HG02885 (cell line): ENCODE results near the gene PADI2.

Experiments used
- ATAC-seq: cut with Tn5 transposase; IDR thresholded peaks from one replicate; pipeline ENCODE4 v1.9.1; 2021; ENCODE audit warnings: mild to moderate bottlenecking; ENCODE audit not compliant: unreplicated experiment, poor library complexity

PADI2 gene

DNA sequence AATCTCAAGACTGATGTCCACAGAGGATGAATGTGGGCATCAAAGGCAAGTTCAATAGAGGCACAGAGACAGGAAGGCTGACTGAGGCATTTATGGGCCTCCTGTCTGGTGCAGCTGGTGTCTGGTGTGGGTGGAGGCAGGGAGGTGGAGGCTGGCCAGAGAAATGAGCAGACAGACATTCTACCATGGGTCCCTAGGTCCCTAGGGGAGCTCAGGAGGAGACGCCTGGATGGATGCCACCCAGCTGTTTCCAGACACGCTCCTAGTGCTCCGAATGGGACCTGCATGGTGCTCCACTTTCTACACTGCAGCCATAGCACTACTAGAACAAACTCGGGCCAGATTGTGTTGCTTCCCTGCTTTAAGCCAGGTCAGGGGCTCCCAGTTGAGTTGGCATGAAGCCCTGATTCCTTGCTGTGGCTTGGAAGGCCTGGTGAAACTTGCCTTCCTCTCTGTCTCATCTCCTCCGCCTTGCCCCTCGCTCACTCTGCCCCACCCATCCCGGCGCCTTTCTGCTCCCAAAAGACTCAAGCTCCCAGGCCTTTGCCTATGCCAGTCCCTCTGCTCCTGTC, 25.3 kb downstream of the PADI2 start:
- no peak for ATAC-seq

DNA sequence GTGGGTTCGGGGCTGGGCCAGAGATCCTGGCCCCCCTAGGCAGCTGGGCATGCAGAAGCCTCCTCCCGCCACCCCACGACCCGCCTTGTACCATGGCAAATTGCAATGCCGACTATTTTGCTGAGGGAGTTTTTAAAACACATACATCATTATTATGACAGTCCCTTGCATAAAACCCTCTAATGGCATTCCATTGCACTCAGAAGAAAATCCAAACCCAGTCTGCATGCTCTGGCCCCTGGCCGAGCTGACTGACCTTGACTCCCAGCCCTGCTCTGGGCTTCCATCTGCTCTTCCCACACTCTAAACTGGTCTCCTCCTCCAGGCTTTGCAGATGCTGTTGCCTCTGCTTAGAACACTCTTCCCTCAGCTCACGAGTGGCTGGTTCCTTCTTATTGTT, 28.0 kb downstream of the PADI2 start:
- no peak for ATAC-seq

DNA sequence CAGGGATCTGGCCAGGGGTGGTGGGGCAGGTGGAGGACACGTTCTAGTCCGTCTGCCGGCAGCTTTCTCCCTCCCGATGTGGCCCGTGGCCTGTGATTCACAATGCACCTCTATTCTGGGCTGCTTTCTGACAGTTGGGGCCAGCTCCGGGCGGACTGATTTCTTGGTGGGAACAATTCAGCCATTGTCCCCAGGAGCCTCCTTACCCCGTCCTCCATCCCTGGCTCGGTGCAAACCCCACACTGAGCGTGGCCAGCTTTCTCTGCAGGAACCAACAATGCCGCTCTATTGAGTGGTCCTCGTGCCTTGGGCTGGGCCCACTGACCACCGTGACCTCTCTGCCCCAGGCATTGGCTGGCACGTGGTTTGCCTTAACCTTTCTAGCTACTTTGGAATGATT, 29.7 kb downstream of the PADI2 start:
- no peak for ATAC-seq

DNA sequence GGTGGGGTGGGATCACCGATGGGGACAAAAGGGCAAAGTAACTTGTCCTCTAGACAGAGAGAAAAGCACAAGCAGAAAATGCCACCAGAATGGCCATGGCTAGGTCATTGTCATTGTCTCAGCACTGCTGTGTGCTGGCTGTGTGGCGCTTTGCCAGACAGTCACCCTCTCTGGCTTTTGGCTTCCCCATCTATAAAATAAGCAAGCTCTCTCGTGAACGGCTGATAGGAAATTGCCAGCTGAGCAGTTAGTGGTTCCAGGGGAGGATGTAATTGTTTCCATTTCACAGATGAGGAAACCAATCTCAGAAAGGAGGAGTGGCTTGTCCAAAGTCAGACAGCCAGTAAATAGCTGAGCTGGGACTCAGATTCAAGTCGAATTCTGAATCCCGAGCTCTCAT, 32.5 kb downstream of the PADI2 start:
- no peak for ATAC-seq

DNA sequence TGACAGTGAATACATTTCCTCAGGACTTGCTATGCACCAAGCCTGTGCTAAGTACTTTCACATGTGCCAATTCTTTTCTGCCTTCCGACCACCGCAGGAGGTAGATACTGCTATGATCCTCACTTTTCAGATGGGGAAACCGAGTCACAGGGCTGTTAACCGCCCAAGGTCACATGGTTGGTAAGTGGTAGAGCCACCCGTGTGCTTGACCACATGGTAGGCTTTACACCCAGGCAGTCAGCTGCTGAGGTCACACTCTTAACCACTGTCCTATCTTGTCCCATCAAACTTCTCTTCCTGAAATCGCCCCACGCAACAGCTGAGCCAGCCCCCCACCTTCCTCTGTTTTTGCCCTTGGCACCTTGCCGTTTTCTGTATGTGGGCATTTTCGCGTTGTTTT, 34.5 kb downstream of the PADI2 start:
- no peak for ATAC-seq

DNA sequence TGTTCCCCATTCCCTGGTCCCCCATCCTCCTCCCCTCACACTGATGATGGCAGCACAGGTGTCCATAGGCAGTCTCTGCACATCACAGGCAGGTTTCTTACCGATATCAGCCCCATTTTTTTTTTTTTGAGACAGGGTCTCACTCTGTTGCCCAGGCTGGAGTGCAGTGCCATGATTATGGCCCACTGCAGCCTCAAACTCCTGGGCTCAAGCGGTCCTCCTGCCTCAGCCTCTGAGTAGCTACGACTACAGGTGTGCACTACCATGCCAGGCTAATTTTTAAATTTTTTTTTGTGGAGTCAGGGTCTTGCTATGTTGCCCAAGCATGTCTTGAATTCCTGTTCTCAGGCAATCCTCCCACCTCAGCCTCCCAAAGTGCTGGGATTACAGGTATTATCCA, 36.5 kb downstream of the PADI2 start:
- no peak for ATAC-seq

DNA sequence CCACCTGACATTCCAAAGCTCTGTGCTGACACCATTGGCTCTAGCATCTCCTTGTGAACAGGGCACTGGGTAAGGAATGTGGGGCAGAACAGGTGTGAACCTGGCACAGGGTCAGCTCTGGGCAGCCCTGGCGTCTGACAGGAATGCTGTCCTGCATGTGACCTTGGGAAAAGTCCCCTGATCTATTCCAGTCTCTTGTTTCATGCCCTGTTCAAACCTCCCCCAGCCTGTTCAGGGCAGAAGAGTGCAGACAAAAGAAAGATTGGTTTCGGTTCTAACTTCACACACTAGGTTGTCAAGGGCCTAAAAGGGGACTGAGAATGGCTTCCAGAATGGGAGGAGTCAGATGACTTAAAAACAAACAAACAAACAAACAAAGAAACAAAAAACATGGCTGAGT, 37.8 kb downstream of the PADI2 start:
- ATAC-seq, result no peak

DNA sequence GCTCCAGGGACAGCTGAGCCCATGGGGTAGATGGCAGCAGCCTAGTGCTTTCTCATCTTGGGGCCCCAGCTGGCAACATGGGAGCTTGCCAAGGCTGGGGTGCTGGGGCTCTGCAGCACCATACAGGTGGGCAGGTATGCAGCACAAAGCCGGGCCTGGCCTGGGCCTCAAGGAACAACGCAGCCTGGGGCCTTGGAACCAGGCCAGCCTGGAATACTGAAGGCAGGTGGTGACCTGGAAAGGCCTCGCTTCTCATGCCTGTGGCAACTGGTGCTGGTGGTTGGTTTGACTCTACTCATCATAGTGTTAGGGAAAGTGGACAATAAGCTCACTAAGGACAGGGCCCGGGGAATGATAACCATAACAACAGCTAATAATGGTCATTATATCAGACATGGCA, 38.4 kb downstream of the PADI2 start:
- no peak for ATAC-seq

DNA sequence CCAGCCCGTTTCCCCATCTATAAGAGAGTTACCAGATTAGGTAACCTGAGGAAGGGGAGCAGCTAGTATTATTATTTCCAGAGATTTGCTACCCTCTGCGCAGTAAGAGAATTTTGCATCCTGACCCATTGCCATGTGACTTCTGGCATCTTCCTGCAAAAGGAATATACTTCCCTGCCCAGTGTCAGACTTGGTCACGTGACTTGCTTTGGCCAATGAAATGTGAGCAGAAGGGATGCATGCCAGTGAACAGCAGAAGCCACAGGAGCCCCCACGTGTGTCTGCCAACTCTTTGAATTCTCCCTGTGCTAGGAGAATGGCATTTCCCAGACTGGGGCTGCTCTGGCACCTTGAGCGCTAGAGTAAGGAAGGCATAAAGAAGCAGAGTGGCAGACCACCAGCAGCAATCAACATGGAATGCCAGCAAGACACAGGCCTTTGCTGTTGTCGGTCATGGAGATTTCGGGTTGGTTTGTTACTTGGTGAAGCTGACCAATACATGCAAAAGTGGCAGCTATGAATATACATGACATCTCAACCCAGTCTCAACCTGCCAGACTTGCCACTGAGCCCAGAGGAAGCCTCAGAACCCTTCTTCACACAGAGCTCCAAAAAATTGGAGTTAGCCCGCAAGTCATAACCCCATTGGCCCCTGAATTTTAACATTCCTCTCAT, 39.0 kb downstream of the PADI2 start:
- ATAC-seq, result no peak

DNA sequence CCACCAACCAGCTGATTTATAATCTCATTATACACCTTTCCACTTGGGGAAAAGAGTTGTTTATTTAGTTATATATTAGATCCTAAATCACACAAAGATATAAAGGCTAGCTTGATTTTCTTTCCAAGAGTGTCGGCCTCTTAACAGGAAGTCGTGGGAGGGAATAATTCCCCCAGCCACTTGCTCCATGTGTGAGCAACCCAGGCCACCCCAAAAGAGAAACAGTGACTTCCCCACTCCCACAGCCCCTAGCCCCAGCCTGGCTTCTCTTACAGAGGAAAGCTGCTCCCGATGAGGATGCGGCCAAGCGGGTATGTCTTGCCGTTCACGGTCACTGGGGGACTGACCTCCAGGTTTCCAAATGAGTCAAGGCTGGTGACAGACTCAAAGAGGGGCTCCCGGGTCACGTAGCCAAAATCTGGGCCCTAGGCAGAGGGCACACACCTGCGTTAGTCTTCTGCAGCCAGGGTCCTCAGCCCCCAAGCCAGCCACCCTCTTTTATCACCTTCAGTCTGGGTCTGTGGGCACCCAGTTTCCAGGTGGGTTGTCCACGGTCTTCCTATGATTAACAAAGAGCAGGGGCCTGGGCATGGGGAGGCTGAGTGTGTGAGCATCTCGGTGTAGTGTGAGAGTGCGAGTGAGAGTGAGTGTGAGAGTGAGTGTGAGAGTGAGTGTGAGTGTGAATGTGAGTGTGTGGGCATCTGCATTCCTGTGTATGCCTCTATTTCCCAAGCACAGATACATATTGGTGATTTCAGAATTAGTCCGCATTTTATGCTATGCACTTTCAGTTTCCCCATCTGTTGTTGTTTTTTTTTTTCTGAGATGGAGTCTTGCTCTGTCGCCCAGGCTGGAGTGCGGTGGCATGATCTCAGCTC, 40.0 kb downstream of the PADI2 start:
- no peak for ATAC-seq

DNA sequence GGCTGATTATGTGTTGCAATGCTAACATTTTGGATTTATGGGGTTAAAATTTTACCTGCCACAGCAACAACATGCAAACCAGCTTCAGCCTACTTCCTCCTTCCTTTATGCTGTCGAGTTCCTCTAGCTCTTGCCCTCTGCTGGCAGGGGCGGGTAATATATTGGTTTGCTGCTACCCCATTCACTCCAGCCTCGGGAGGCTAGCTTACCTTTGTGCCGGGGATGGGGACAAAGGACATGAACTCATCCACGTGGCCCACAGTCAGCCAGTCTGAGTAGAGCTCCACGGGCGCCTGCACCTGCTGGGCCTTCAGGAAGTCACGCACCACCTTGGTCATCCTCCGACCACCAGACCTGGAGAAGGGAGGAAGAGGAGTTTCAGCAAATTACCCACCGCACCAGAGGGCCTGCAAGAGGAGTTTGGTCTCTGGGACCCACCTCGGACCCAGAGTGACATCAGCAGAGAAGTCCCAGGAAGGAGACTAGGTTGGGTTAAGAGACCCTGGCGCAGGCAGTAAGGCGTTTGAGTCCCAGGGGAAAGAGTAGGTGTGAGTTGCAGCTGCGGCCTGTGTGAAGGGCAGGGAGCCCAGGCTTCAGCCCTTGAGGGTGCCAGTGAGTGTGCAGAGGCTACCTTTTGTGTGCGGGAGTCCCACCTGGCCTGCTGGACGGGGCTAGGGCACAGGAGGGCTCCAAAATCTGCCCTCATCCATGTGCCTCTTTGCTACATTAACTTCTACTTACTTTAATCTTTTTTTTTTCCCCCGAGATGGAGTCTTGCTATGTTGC, 43.6 kb downstream of the PADI2 start:
- no peak for ATAC-seq

DNA sequence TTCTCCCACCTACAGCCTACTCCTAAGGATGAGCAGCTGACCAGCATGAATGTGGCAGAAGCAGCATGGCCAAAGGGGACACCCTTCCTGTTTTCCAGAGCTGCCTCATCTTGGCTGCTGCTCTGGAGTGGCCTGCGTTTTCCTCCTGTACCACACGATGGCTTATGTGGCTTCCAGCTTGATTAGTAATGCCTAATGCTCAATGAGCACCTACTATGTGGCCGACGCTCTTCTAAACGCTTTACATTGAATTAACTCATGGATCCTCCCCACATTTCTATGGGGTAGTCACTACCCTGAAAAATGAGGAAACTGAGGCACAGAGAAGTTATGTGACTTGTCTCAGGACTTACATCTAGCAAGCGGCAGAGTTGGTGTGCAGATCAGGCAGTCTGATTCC, 47.5 kb downstream of the PADI2 start:
- no peak for ATAC-seq

DNA sequence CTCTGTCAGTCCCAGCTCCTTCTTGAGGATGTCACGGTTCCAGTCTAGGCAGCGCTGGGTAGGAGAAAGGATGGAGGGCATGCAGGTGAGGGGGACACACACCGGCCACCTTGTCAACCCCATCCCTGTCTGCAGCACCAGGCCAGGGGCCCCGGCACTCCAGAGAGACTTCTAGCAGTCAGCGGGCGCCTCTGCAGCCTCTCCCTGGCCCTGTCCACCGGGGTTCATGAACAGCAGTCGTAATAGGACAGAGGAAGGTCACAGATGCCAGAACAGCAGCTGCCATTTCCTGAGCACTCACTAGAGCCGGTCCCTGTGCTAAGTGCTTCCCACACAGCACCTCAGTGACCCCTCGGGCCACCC, 49.1 kb downstream of the PADI2 start:
- ATAC-seq, result no peak

DNA sequence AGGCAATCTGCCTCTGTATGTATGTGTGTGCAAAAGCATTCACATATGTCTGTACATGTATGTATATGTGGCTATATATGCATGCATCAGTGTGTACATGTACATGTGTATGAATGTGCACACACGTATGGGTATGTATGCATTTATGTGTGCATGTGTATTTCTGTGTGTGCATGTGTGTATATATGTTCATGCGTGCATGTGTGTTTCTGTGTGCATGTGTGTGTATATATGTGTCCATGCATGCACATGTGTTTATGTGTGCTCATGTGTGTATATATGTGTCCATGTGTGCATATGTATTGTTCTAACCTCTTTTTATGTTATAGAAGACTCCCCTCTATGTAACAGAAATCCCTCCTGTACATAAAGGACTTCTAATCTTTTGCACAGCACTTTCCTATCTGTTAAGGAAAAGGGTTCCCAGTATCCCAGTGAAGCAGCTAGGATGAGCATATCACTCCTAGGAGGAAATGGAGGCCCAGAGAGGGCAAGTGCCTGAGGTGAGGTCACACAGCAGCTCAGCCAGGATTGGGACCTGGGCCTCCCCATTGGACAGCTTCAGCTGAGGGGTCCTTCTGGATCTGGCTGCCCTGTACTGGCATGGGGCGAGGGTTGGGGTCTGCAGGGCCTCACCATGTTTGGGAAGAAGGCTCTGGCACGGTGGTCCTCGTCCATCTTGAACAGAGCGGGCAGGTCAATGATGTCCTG, 49.6 kb downstream of the PADI2 start:
- ATAC-seq, result no peak

DNA sequence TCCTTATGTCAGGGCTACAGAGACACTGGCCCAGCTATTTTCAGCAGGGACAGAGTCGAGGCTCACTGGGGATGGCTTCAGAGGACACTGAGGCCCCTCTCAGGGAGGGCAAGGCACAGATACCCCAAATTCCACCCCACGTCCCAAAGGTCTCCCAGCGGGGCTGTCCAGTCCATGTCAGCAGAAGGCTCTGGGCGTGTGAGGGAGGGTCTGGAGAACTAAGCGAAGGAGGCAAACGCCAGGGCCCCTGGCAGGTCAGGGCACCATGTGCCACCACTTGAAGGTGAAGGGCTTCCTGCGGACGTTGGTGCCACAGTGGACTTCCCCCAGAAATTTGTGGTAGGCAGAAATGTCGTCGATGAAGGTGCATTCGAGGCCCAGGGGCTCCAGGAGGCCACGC, 50.5 kb downstream of the PADI2 start:
- no peak for ATAC-seq

DNA sequence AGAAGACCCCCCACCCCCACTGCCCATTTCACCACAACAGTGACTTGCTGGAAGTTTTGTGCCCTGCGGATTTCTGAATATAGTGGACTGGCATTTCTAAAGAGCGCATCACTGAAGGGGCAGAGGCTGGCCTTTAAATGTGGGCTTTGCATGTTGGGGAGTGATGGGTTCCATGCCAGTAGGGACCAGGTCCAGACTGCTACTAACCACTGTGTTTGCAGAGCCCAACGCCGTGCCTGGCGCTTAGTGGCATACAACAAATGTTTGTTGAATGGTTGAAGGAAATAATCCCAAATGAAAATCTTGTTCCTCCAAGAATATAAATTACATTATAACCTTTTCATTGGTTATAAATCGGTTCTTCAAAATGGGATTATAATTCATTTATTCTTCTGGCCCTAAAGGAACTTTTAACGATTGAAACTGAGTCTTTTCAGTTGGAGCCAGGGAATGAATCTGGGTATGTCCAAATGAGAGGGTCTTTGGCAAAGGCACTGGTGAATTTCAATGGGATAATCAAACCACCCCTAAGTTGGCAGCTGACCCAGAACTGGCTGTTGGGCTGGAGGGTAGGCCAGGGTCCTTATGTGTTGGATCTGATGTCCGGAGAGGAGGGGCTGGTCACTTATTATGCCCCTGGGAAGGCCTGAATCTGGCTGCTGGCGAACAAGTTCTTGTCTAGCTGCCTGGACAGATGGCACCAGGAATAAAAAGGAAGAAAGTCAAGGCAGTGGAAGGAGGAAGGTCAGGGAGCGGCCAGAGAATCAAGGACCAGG, 51.6 kb downstream of the PADI2 start:
- no peak for ATAC-seq

DNA sequence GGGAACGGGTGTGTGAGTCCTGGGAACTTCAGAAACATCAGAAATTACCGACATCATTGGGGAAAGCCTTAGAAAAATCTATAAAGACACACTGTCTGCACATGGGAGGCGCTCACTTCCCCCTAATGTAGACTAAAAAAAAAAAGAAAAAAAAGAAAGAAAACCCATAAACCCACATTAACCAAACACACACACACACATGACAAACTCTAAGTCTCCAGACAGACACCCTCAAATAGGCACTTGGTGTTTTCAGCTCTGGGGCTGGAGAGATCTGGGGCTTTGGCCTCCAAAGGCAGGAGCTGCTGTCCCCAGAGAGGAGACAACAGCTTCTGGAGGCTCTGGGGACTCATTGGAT, 52.2 kb downstream of the PADI2 start:
- ATAC-seq, result no peak

DNA sequence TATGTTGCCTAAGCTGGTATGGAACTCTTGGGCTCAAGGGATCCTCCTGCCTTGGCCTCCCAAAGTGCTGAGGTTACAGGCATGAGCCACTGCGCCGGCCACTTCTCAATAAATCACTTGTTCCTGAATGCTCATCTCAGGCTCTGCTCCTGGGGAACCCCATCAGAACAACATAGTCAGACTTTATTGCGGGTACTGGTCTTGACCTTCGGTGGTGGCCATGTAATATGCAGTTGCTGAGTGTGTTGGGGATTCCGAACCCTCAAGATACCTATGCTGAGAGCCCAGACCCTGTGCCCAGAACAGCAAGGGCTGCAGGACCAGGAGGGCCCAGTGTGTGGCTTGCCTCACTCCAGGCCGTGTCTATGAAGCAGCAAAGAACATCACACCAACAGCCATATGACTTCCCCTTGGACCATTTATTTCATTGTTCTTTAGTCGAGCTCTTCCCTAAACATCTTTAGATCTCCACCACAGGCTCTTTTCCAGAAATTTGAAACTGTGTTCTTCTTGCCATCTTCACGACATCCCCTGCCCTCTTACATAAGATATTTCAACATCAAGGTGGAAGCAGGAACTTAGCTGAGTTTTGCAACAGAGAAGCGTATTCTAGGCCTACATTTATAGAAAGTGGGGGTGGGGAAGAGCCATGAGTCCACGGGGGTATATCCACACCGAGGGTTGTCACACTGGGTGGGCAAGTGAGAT, 52.7 kb downstream of the PADI2 start:
- ATAC-seq, result no peak

DNA sequence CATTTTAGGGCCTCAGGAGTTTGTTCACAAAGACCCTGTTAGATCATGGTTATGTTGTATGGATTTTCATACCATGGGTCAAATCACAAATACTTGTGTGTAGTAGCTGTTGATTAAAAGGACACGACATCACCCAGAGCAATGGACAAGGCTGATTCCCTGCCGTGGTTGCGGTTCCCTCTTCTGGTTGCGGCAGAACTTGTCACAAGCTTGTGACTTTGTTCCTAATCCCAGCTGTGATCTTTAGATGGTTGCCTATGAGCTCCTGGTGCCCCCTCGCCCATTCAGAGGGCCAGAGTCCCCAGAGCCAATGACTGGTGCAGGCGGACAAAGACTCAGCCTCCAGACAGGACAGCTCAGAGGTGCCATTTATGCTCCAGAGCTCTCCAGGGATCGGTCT, 53.6 kb downstream of the PADI2 start:
- no peak for ATAC-seq
